Mammary epithelial cell (primary cell): ENCODE data around the gene SLC6A5.

ENCODE experiments used
- EZH2 ChIP-seq: IDR thresholded peaks from 2 replicates; pipeline ENCODE4 v1.6.1; 2012; ENCODE audit warnings: low read length, inconsistent platforms, borderline replicate concordance
- TF ChIP-seq, protein P1 (sequence below), 2 donors: IDR thresholded peaks in 1 of 2; conservative IDR thresholded peaks in 1 of 2; 2 replicates each; pipeline ENCODE4 v1.5.1; 2011 to 2012; ENCODE audit warnings: inconsistent platforms in 2 of 2, low read length in 2 of 2, mild to moderate bottlenecking in 2 of 2, control low read depth in 1 of 2, low read depth in 1 of 2; ENCODE audit not compliant: insufficient read depth in 1 of 2; ENCODE audit errors: extremely low read depth in 1 of 2

DNA sequence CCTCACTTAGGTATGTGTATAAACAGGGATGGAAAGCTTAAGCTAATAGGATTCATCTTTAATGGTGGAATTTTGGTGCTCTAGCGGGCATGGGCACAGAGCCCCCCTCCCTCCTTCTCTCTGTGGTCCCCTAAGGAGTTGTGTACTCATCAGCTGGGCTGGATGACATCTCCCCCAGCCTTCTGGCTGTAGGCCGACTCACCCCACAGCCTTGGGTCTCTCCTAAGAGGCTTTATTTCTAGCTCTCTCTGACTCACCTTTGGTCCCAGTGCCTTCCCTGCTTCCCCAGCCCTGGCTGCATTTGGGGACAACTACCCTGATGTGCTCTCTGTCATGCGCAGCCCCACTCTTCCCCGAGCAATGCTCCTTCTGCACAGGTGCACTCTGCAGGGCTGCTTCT lies 26.9 kb downstream of the SLC6A5 start:
- TF ChIP-seq, protein P1, sequence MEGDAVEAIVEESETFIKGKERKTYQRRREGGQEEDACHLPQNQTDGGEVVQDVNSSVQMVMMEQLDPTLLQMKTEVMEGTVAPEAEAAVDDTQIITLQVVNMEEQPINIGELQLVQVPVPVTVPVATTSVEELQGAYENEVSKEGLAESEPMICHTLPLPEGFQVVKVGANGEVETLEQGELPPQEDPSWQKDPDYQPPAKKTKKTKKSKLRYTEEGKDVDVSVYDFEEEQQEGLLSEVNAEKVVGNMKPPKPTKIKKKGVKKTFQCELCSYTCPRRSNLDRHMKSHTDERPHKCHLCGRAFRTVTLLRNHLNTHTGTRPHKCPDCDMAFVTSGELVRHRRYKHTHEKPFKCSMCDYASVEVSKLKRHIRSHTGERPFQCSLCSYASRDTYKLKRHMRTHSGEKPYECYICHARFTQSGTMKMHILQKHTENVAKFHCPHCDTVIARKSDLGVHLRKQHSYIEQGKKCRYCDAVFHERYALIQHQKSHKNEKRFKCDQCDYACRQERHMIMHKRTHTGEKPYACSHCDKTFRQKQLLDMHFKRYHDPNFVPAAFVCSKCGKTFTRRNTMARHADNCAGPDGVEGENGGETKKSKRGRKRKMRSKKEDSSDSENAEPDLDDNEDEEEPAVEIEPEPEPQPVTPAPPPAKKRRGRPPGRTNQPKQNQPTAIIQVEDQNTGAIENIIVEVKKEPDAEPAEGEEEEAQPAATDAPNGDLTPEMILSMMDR (conservative IDR thresholded peaks at IDR 0.05 in 1 of 2, IDR thresholded peaks at IDR 0.05 in 1 of 2; ENCODE audit: extremely low read depth in 1 of 2, insufficient read depth in 1 of 2, low read depth in 1 of 2, low read length in 2 of 2) = no peak
- no peak for TF ChIP-seq EZH2
